ENCODE results near the gene CSF3.

Gene CSF3

DNA sequence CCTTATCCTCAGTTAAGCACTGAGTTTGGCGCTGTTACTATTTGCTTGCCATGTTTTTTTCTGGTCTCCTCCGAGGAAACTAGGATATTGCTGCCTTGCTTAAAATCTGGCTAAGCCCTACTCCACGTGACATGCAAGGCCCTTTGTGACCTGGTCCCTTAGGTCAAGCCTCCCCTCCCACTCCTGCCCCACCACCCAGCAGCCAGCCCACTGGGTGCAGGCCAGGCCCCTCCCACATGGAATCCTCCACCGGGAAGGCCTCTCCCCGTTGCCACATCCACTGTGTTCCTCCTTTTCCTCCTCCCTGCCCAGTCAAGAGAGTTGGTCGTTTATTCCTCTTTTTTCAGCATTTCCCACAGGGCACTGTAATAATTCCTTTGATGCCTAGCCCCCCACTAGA, 18.4 kb upstream of the CSF3 start:
- Histone ChIP-seq H3K4me1 (ENCODE audit: insufficient read depth, low read length, severe bottlenecking) (no peaks in the 10 kb centered on the region), H3K9me2 (ENCODE audit: low read depth, low read length) (no peaks in the 10 kb centered on the region), H4K20me1 (ENCODE audit: insufficient read depth, low read length) (no peaks in the 10 kb centered on the region), H3K4me2 (ENCODE audit: low read length) (no peak overlapping the region), H3K36me3 (ENCODE audit: insufficient read depth, low read length) (peaks cover 63% of the 10 kb centered on the region), H3K4me3 (ENCODE audit: low read depth, low read length, poor library complexity, severe bottlenecking) (no peak overlapping the region), H3K27me3 (ENCODE audit: insufficient read depth, low read length) (no peaks in the 10 kb centered on the region), H2AFZ (ENCODE audit: low read length) (no peak overlapping the region), H3F3A (ENCODE audit: insufficient read depth, low read length) (0 out of 2 replicates have a peak, but pooled peaks cover 3% of the 10 kb centered on the region), H3K9ac (ENCODE audit: low read length) (no peak overlapping the region), H3K27ac (ENCODE audit: low read depth, low read length, poor library complexity, severe bottlenecking) (no peak overlapping the region), H3K9me3 (ENCODE audit: low read length) (no peaks in the 10 kb centered on the region), H3K79me2 (ENCODE audit: insufficient read depth, low read length) (no peaks in the 10 kb centered on the region)
- TF ChIP-seq EZH2 (IDR thresholded peaks at IDR 0.05; ENCODE audit: borderline replicate concordance, low read length): no peak
- TF ChIP-seq, protein P1, sequence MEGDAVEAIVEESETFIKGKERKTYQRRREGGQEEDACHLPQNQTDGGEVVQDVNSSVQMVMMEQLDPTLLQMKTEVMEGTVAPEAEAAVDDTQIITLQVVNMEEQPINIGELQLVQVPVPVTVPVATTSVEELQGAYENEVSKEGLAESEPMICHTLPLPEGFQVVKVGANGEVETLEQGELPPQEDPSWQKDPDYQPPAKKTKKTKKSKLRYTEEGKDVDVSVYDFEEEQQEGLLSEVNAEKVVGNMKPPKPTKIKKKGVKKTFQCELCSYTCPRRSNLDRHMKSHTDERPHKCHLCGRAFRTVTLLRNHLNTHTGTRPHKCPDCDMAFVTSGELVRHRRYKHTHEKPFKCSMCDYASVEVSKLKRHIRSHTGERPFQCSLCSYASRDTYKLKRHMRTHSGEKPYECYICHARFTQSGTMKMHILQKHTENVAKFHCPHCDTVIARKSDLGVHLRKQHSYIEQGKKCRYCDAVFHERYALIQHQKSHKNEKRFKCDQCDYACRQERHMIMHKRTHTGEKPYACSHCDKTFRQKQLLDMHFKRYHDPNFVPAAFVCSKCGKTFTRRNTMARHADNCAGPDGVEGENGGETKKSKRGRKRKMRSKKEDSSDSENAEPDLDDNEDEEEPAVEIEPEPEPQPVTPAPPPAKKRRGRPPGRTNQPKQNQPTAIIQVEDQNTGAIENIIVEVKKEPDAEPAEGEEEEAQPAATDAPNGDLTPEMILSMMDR (IDR thresholded peaks at IDR 0.05; ENCODE audit: low read length): no peak

DNA sequence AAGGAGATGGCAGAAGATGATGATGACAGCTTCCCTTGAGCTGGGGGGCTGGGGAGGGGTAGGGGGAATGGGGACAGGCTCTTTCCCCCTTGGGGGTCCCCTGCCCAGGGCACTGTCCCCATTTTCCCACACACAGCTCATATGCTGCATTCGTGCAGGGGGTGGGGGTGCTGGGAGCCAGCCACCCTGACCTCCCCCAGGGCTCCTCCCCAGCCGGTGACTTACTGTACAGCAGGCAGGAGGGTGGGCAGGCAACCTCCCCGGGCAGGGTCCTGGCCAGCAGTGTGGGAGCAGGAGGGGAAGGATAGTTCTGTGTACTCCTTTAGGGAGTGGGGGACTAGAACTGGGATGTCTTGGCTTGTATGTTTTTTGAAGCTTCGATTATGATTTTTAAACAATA, 17.7 kb upstream of the CSF3 start:
- H3K9me3 ChIP-seq (ENCODE audit: low read length): no peaks in the 10 kb centered on the region
- H3F3A ChIP-seq (ENCODE audit: insufficient read depth, low read length): 0 out of 2 replicates have a peak, but pooled peaks cover 3% of the 10 kb centered on the region
- H3K36me3 ChIP-seq (ENCODE audit: insufficient read depth, low read length): peaks cover 55% of the 10 kb centered on the region
- no peaks in the 10 kb centered on the region for H3K4me1 ChIP-seq (ENCODE audit: insufficient read depth, low read length, severe bottlenecking)
- H3K9me2 ChIP-seq (ENCODE audit: low read depth, low read length): no peaks in the 10 kb centered on the region
- no peak for TF ChIP-seq EZH2 (IDR thresholded peaks at IDR 0.05; ENCODE audit: borderline replicate concordance, low read length)
- TF ChIP-seq, protein P1 (IDR thresholded peaks at IDR 0.05; ENCODE audit: low read length): no peak
- H3K4me2 ChIP-seq (ENCODE audit: low read length): no peak overlapping the region
- H3K27me3 ChIP-seq (ENCODE audit: insufficient read depth, low read length): no peaks in the 10 kb centered on the region
- no peak overlapping the region for H3K4me3 ChIP-seq (ENCODE audit: low read depth, low read length, poor library complexity, severe bottlenecking)
- H2AFZ ChIP-seq (ENCODE audit: low read length): no peak overlapping the region
- no peaks in the 10 kb centered on the region for H4K20me1 ChIP-seq (ENCODE audit: insufficient read depth, low read length)
- H3K79me2 ChIP-seq (ENCODE audit: insufficient read depth, low read length): no peaks in the 10 kb centered on the region
- no peak overlapping the region for H3K9ac ChIP-seq (ENCODE audit: low read length)
- H3K27ac ChIP-seq (ENCODE audit: low read depth, low read length, poor library complexity, severe bottlenecking): no peak overlapping the region

DNA sequence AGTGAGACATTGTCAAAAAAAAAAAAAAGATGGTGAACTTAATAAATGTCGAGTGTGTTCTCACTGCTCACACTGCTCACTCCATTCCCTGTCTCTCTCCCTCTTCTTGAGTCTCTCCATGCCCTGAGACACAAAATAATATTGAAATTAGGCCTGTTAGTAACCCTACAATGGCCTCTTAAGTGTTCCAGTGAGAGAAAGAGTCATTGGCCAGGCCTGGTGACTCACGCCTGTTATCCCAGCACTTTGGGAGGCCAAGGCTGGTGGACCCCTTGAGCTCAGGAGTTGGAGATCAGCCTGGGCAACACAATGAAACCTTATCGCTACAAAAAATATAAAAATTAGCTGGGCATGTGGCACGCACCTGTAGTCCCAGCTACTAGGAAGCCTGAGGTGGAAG, 16.2 kb upstream of the CSF3 start:
- no peaks in the 10 kb centered on the region for H3F3A ChIP-seq (ENCODE audit: insufficient read depth, low read length)
- no peak overlapping the region for H3K9ac ChIP-seq (ENCODE audit: low read length)
- H2AFZ ChIP-seq (ENCODE audit: low read length): no peak overlapping the region
- H3K27ac ChIP-seq (ENCODE audit: low read depth, low read length, poor library complexity, severe bottlenecking): no peak overlapping the region
- H3K4me3 ChIP-seq (ENCODE audit: low read depth, low read length, poor library complexity, severe bottlenecking): no peak overlapping the region
- TF ChIP-seq, protein P1 (IDR thresholded peaks at IDR 0.05; ENCODE audit: low read length): no peak
- TF ChIP-seq EZH2 (IDR thresholded peaks at IDR 0.05; ENCODE audit: borderline replicate concordance, low read length): no peak
- no peaks in the 10 kb centered on the region for H3K79me2 ChIP-seq (ENCODE audit: insufficient read depth, low read length)
- H3K27me3 ChIP-seq (ENCODE audit: insufficient read depth, low read length): no peaks in the 10 kb centered on the region
- H3K9me2 ChIP-seq (ENCODE audit: low read depth, low read length): no peaks in the 10 kb centered on the region
- H3K36me3 ChIP-seq (ENCODE audit: insufficient read depth, low read length): peaks cover 40% of the 10 kb centered on the region
- H3K4me1 ChIP-seq (ENCODE audit: insufficient read depth, low read length, severe bottlenecking): no peaks in the 10 kb centered on the region
- no peak overlapping the region for H3K4me2 ChIP-seq (ENCODE audit: low read length)
- no peaks in the 10 kb centered on the region for H4K20me1 ChIP-seq (ENCODE audit: insufficient read depth, low read length)
- H3K9me3 ChIP-seq (ENCODE audit: low read length): no peaks in the 10 kb centered on the region

Measured in OCI-LY1 (cell line).